ENCODE data around the gene DNAJC5. TPM values are rescaled to one million over a fixed set of nuclear protein-coding genes. Genes with fewer than 3 reads are reported as not detected.

The DNAJC5 gene
- total and polyA plus RNA-seq, 2 of the 8 experiments (the other 6 are each of a cell fraction or from before 2014, with no cell fraction given) = 19.2 to 31.2 TPM

DNA sequence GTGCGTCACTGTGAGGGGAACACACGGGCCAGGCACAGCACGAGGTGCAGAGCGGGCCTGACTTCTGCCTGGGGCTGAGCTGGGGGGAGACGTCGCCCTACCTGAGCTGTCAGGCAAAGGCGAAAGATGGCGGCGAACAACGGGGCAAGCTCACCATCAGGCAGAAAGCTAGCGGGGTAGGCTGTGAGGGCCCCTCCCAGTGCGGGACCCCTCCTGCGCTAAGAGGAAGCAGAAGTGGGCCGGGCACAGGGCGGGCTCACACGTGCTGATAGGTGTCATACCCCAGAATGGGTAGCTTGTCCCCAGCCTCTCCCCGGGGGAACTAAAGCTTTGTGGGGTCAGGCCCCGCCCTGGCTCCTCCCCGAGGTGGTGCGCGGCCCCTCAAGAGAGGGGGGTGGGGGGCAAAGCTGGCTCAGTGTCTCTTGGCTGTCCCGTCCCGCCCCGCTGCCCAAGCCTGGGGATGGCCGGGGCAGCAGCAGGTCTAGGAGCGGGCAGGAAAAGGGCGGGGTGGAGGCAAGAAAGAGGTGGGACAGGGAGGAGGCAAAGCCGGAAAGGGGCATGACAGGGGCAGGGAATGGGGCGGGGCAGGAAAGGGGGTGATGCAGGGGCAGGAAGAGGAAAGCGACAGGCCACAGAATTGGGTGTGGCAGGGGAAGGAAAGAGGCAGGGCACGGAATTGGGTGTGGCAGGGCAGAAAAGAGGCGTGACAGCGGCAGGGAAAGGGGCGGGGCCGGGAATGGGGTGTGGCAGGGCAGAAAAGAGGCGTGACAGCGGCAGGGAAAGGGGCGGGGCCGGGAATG is 46.6 kb downstream of the DNAJC5 start:
- H4K5ac ChIP-seq (ENCODE audit: insufficient read length, low read depth, low read length) = peak overlapping the region; percentile 45
- peaks cover 0 to 8% of the 10 kb centered on the region in 2 experiments; a peak in 1 of 4 replicates for H3K79me2 ChIP-seq (ENCODE audit: control insufficient read depth in 1 of 2, insufficient read depth in 2 of 2, low read length in 2 of 2)
- H3K4me3 ChIP-seq (ENCODE audit: extremely low read depth in 1 of 4, insufficient read depth in 2 of 4, low read depth in 3 of 4, low read length in 4 of 4) = peak overlapping the region; percentile 38 to 55 (median 44)
- H3K27me3 ChIP-seq (replicated peaks in 1 of 4; ENCODE audit: control insufficient read depth in 3 of 4, extremely low read depth in 1 of 4, insufficient read depth in 3 of 4, low read length in 3 of 4) = no peaks in the 10 kb centered on the region
- ChIA-PET POLR2A (ENCODE audit: partially characterized antibody) (interaction anchor here (0.6 to 7.8 kb wide), 13 partner anchors 11 to 390 kb away, joined by 3 to 68 read pairs (median 3); partner anchors contain the start of genes PRPF6, SAMD10 and UCKL1), CTCF (ENCODE audit: partially characterized antibody) (interaction anchor here (0.5 to 5.4 kb wide), 8 partner anchors 8 to 522 kb away, joined by 3 to 28 read pairs (median 6); partner anchors contain the start of gene PRPF6)
- DNase-seq (ENCODE audit: low read depth in 1 of 2, low spot score in 2 of 2) (peak; percentile 86 to 96), FAIRE-seq (no peak)
- no peaks in the 10 kb centered on the region for H3K9me3 ChIP-seq (ENCODE audit: insufficient read depth in 2 of 2, low read depth in 1 of 2, low read length in 1 of 2)
- H3K9ac ChIP-seq (replicated peaks in 1 of 4; ENCODE audit: extremely low read depth in 1 of 4, low read depth in 3 of 4, low read length in 3 of 4) = peak overlapping the region in 3 of 4 experiments; percentile 5 to 51 (median 45); a peak in 5 of 7 replicates
- peaks cover 3 to 21% (median 14%) of the 10 kb centered on the region in 4 experiments; a peak in 5 of 8 replicates for H3K36me3 ChIP-seq (ENCODE audit: control insufficient read depth in 2 of 4, insufficient read depth in 4 of 4, low read length in 3 of 4)
- H3K23me2 ChIP-seq (ENCODE audit: low read depth, low read length) = peaks cover 12% of the 10 kb centered on the region
- H2AFZ ChIP-seq (ENCODE audit: low read length) = no peak overlapping the region
- no peak overlapping the region for H3K23ac ChIP-seq (ENCODE audit: insufficient read length)
- peaks cover 0 to 28% (median 13%) of the 10 kb centered on the region in 4 experiments; a peak in 6 of 7 replicates for H3K4me1 ChIP-seq (replicated peaks in 1 of 4; ENCODE audit: control insufficient read depth in 3 of 4, insufficient read depth in 4 of 4, low read length in 3 of 4)
- H4K20me1 ChIP-seq (replicated peaks in 1 of 2; ENCODE audit: control insufficient read depth in 1 of 2, insufficient read depth in 2 of 2, low read length in 2 of 2) = peaks cover 5 to 25% of the 10 kb centered on the region in 2 experiments
- H3K18ac ChIP-seq (ENCODE audit: extremely low read depth, low read length) = peak overlapping the region; percentile 93
- no peak overlapping the region for H2BK20ac ChIP-seq (ENCODE audit: low read length)
- no peak overlapping the region for H2AK5ac ChIP-seq (ENCODE audit: low read depth, low read length)
- peak overlapping the region; percentile 39; the same call in 1 of the 2 replicates for H2BK12ac ChIP-seq (ENCODE audit: low read depth, low read length)
- H3K27ac ChIP-seq (ENCODE audit: low read depth, low read length) = peak overlapping the region; percentile 71; the same call in 1 of the 2 replicates
- no peak overlapping the region for H3K56ac ChIP-seq (replicated peaks; ENCODE audit: insufficient read length, low read depth, low read length)
- H3K4me2 ChIP-seq (ENCODE audit: insufficient read depth in 1 of 2, low read depth in 2 of 2, low read length in 2 of 2) = peak overlapping the region; percentile 73 to 98
- no peak overlapping the region for H3K4ac ChIP-seq (replicated peaks; ENCODE audit: insufficient read length, low read depth, low read length)
- H3K79me1 ChIP-seq (ENCODE audit: low read depth, low read length) = no peaks in the 10 kb centered on the region
- H4K91ac ChIP-seq (replicated peaks; ENCODE audit: insufficient read length, low read length) = peak overlapping the region; percentile 68
- H2BK5ac ChIP-seq (ENCODE audit: low read depth, low read length) = peak overlapping the region; percentile 83; the same call in 1 of the 2 replicates
- no peak overlapping the region for H2BK120ac ChIP-seq (replicated peaks; ENCODE audit: low read depth, low read length)
- H4K8ac ChIP-seq (ENCODE audit: extremely low read depth, insufficient read depth, low read length) = peak overlapping the region; percentile 22
- WGBS, 2 experiments (ENCODE audit: extremely low coverage in 1 of 2, insufficient coverage in 1 of 2, insufficient read length in 1 of 2, insufficient replicate concordance in 2 of 2, low coverage in 1 of 2, low lambda C conversion rate in 2 of 2, missing lambda C conversion rate in 1 of 2) = 30% methylated on average over 29 of the region's 39 CpGs; no CpG with 5 or more reads in 1 of the 2 experiments
- no peak overlapping the region for H3K14ac ChIP-seq (ENCODE audit: insufficient read length)
- peak overlapping the region; percentile 46; the same call in 1 of the 2 replicates for H2BK15ac ChIP-seq (ENCODE audit: low read length)
- TF ChIP-seq SIN3A (conservative IDR thresholded peaks at IDR 0.05 in 1 of 2, IDR thresholded peaks at IDR 0.05 in 1 of 2; ENCODE audit: low read depth in 1 of 2, low read length in 2 of 2) = peak in 1 of 2 experiments; percentile 39; a peak in 1 of 4 replicates
- TF ChIP-seq CTBP2 (IDR thresholded peaks at IDR 0.05; ENCODE audit: borderline replicate concordance, insufficient read depth, insufficient read length, low read length) = no peak
- no peak for TF ChIP-seq SUZ12 (IDR thresholded peaks at IDR 0.05; ENCODE audit: low read length)
- TF ChIP-seq RAD21 (IDR thresholded peaks at IDR 0.05 in 1 of 2, conservative IDR thresholded peaks at IDR 0.05 in 1 of 2; ENCODE audit: low read depth in 2 of 2, low read length in 2 of 2) = no peak
- no peak for TF ChIP-seq KDM4A (IDR thresholded peaks at IDR 0.05; ENCODE audit: low read depth, low read length, severe bottlenecking)
- 0 out of 2 replicates have a peak, but pooled peaks have one; percentile 16 for TF ChIP-seq EGR1 (IDR thresholded peaks at IDR 0.05; ENCODE audit: borderline replicate concordance, low read depth, low read length)
- no peak for TF ChIP-seq SIRT6 (IDR thresholded peaks at IDR 0.05; ENCODE audit: low read length)
- TF ChIP-seq EP300 (IDR thresholded peaks at IDR 0.05; ENCODE audit: borderline replicate concordance in 1 of 2, low read depth in 2 of 2, low read length in 2 of 2) = no peak
- TF ChIP-seq BRCA1 (IDR thresholded peaks at IDR 0.05; ENCODE audit: low read depth, low read length) = no peak

All from H1 (cell line).